Lung (tissue), 12 donors: Measurements from ENCODE around the gene NPL. TPM values are rescaled to one million over a fixed set of nuclear protein-coding genes. Genes with fewer than 3 reads are reported as not detected.

Experiments
- ATAC-seq: fragments of 200-7000 bp; cut with Tn5 transposase; one replicate; pipeline ENCODE4 v1.9.1; 2020; ENCODE audit warnings: moderate number of reproducible peaks; ENCODE audit not compliant: insufficient read depth, low FRiP score
- DNase-seq, 3 donors: peaks; one replicate each; pipeline ENCODE4 v3.0.0-alpha.2; 2013 to 2017
- H3K27ac ChIP-seq, 2 donors: one replicate each; pipeline ENCODE4 v1.5.1; 2013; ENCODE audit warnings: mild to moderate bottlenecking in 2 of 2, moderate library complexity in 2 of 2, control low read depth in 1 of 2, inconsistent platforms in 1 of 2, low read depth in 1 of 2, low read length in 1 of 2
- H3K27me3 ChIP-seq, 3 donors: one replicate each; pipeline ENCODE4 v1.5.1; 2013; ENCODE audit warnings: low read length in 2 of 3; ENCODE audit not compliant: control insufficient read depth in 3 of 3, insufficient read depth in 3 of 3
- H3K36me3 ChIP-seq, 4 donors: one replicate each; pipeline ENCODE4 v1.5.1; 2013; ENCODE audit warnings: low read length in 4 of 4, mild to moderate bottlenecking in 1 of 4, moderate library complexity in 1 of 4; ENCODE audit not compliant: control insufficient read depth in 4 of 4, insufficient read depth in 4 of 4
- H3K4me1 ChIP-seq, 5 donors: one replicate each; pipeline ENCODE4 v1.5.1; 2013; ENCODE audit warnings: low read length in 5 of 5, mild to moderate bottlenecking in 2 of 5, moderate library complexity in 1 of 5; ENCODE audit not compliant: control insufficient read depth in 5 of 5, insufficient read depth in 5 of 5
- H3K4me3 ChIP-seq: one replicate; pipeline ENCODE4 v1.5.1; 2013; ENCODE audit warnings: mild to moderate bottlenecking, control low read depth, moderate library complexity
- H3K9ac ChIP-seq, 2 donors: one replicate each; pipeline ENCODE4 v1.5.1; 2013; ENCODE audit warnings: low read length in 2 of 2, control low read depth in 1 of 2; ENCODE audit not compliant: insufficient read depth in 1 of 2
- H3K9me3 ChIP-seq, 4 donors: one replicate each; pipeline ENCODE4 v1.5.1; 2013; ENCODE audit warnings: low read length in 3 of 4, mild to moderate bottlenecking in 1 of 4, moderate library complexity in 1 of 4; ENCODE audit not compliant: control insufficient read depth in 4 of 4, insufficient read depth in 3 of 4
- WGBS, 2 donors: extraction: QIAGEN DNeasy Blood & Tissue Kit; methylation state at CpG; one replicate each; pipeline ENCODE4 v1.1.7; 2013; 5-methylcytosine and 5-hydroxymethylcytosine counted together
- polyA plus RNA-seq, 2 donors: library from polyadenylated mRNA; stranded (reverse); fragments of 200-250 nt; gene quantifications; one replicate each; pipeline ENCODE4 v1.2.1, GENCODE V29; 2013
- total RNA-seq, 2 donors: library from RNA; depleted of rRNA in 1 of 2; stranded (reverse); fragments of >200 nt in 1 of 2; gene quantifications; one replicate each; pipeline ENCODE4 v1.2.1, GENCODE V29; 2014 to 2021
- TF ChIP-seq, protein P1 (sequence below): IDR thresholded peaks from 2 replicates; pipeline ENCODE4 v1.5.1; 2012; ENCODE audit warnings: mild to moderate bottlenecking; ENCODE audit errors: control extremely low read depth, extremely low read depth
- donor health status: control.
- donor health status: control.
- donor health status: Bipolar disorder and iron deficiency.
- donor health status: healthy.
- donor health status: DM: yes; HTN: yes; CAD: no.

NPL gene
- total and polyA plus RNA-seq, 4 donors = 31.9 to 116 (median 57.3) TPM

GRCh38 chr1:182839209-182840066, 49.9 kb downstream of the NPL start, which contains the start of gene DHX9:
DHX9 (plus strand) TSS chr1:182839347; CDS start chr1:182842567, 3,220 bp downstream.
- Histone ChIP-seq H3K27me3 (no peaks in the 10 kb centered on the region), H3K36me3 (peaks cover 0 to 5% (median 1%) of the 10 kb centered on the region in 4 donors), H3K27ac (peak within 1 kb of the TSS; percentile 75 to 98), H3K9ac (peak within 1 kb of the TSS; percentile 66 to 97), H3K4me1 (peaks cover 0 to 25% (median 4%) of the 10 kb centered on the region in 5 donors), H3K9me3 (no peaks in the 10 kb centered on the region), H3K4me3 (peak within 1 kb of the TSS; percentile 81)
- ATAC-seq (peak; percentile 92), DNase-seq (peak; percentile 95 to 96 (median 96))
- TF ChIP-seq, protein P1, sequence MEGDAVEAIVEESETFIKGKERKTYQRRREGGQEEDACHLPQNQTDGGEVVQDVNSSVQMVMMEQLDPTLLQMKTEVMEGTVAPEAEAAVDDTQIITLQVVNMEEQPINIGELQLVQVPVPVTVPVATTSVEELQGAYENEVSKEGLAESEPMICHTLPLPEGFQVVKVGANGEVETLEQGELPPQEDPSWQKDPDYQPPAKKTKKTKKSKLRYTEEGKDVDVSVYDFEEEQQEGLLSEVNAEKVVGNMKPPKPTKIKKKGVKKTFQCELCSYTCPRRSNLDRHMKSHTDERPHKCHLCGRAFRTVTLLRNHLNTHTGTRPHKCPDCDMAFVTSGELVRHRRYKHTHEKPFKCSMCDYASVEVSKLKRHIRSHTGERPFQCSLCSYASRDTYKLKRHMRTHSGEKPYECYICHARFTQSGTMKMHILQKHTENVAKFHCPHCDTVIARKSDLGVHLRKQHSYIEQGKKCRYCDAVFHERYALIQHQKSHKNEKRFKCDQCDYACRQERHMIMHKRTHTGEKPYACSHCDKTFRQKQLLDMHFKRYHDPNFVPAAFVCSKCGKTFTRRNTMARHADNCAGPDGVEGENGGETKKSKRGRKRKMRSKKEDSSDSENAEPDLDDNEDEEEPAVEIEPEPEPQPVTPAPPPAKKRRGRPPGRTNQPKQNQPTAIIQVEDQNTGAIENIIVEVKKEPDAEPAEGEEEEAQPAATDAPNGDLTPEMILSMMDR = peak; percentile 5
- WGBS, 2 donors = 0 to 1% methylated on average over 73 to 92 of the region's 92 CpGs

GRCh38 chr1:182841368-182841988, 51.9 kb downstream of the NPL start:
- Histone ChIP-seq H3K4me3 (no peak overlapping the region), H3K9me3 (no peaks in the 10 kb centered on the region), H3K4me1 (peaks cover 0 to 25% (median 4%) of the 10 kb centered on the region in 5 donors), H3K27ac (no peak overlapping the region), H3K9ac (peak overlapping the region in 1 of 2 donors; percentile 47), H3K36me3 (peaks cover 6 to 12% (median 7%) of the 10 kb centered on the region in 4 donors), H3K27me3 (no peaks in the 10 kb centered on the region)
- TF ChIP-seq, protein P1 = no peak
- ATAC-seq = no peak
- 46 to 59% methylated on average over 10 of the region's 10 CpGs for WGBS, 2 donors
- DNase-seq = peak in 2 of 3 donors; percentile 31 to 43

- peaks cover 0 to 25% (median 4%) of the 10 kb centered on the region in 5 donors for H3K4me1 ChIP-seq
- no peak overlapping the region for H3K27ac ChIP-seq
Observed at GRCh38 chr1:182842265-182842664, 52.7 kb downstream of the NPL start.

More at GRCh38 chr1:182842265-182842664, 52.7 kb downstream of the NPL start:
- TF ChIP-seq, protein P1 = no peak
- Histone ChIP-seq H3K4me3 (no peak overlapping the region), H3K9ac (peak overlapping the region in 1 of 2 donors; percentile 26), H3K27me3 (no peaks in the 10 kb centered on the region), H3K9me3 (no peaks in the 10 kb centered on the region), H3K36me3 (peaks cover 6 to 16% (median 10%) of the 10 kb centered on the region in 4 donors)
- 37 to 61% methylated on average over 4 of the region's 4 CpGs for WGBS, 2 donors
- DNase-seq (no peak), ATAC-seq (no peak)
